GM21423 (cell line): Measurements from ENCODE around the gene NRAP.

ENCODE experiments used
- ATAC-seq: cut with Tn5 transposase; IDR thresholded peaks from one replicate; pipeline ENCODE4 v1.9.1; 2021; ENCODE audit warnings: mild to moderate bottlenecking, moderate library complexity; ENCODE audit not compliant: unreplicated experiment

The NRAP gene

DNA sequence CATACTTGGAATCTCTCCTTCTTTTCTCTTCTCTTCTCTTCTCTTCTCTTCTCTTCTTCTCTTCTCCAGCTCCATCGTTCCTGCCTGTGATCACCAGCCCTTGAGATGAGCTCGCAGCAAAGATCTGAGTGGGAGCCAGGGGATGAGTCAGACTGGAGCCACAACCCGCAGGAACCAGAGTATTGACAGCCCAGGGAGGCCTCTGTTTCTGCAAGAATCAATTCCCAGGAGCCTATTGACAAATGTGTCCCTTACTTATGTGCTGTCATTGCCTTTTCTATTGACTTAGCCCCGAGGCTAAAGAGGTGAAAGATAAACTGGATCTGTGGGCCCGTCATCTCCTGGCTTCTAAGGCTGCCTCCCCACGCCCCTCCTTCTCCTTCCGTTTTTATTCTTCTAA, 124.1 kb downstream of the NRAP start:
- no peak for ATAC-seq
